ENCODE data around the gene MYLIP.

GRCh38 chr6:16178351-16178750, 49.5 kb downstream of the MYLIP start:
- TF ChIP-seq, protein P1, sequence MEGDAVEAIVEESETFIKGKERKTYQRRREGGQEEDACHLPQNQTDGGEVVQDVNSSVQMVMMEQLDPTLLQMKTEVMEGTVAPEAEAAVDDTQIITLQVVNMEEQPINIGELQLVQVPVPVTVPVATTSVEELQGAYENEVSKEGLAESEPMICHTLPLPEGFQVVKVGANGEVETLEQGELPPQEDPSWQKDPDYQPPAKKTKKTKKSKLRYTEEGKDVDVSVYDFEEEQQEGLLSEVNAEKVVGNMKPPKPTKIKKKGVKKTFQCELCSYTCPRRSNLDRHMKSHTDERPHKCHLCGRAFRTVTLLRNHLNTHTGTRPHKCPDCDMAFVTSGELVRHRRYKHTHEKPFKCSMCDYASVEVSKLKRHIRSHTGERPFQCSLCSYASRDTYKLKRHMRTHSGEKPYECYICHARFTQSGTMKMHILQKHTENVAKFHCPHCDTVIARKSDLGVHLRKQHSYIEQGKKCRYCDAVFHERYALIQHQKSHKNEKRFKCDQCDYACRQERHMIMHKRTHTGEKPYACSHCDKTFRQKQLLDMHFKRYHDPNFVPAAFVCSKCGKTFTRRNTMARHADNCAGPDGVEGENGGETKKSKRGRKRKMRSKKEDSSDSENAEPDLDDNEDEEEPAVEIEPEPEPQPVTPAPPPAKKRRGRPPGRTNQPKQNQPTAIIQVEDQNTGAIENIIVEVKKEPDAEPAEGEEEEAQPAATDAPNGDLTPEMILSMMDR (IDR thresholded peaks at IDR 0.05), result no peak
- TF ChIP-seq POLR2AphosphoS5 (IDR thresholded peaks at IDR 0.05), result no peak
